DMS 273 treated with DMSO at 0.1 percent for 48 hours (cell line): ENCODE measurements around the gene DNAH11.
A peak's percentile ranks its signal among the peaks of the same experiment; 100 is the strongest.
"Not testable (repeated sequence)": the region's sequence is repeated elsewhere in the genome, so short reads cannot be mapped to it uniquely, and the experiment has no call there.

Source experiments
- DNase-seq: peaks from one replicate; lab custom pipeline; 2025; lab: John Stamatoyannopoulos, UW

Gene DNAH11

GRCh38 chr7:21926448-21926847 is 383.6 kb downstream of the DNAH11 start:
- no peak for DNase-seq

GRCh38 chr7:21927693-21928092 is 384.9 kb downstream of the DNAH11 start:
- no peak for DNase-seq

- DNase-seq: not testable (repeated sequence)
Observed at GRCh38 chr7:21933293-21933692, 390.5 kb downstream of the DNAH11 start.

- no peak for DNase-seq
Observed at GRCh38 chr7:21934808-21935207, 392.0 kb downstream of the DNAH11 start.

GRCh38 chr7:21938463-21938862 is 395.6 kb downstream of the DNAH11 start:
- DNase-seq: no peak

- no peak for DNase-seq
Observed at GRCh38 chr7:21939136-21939857, 396.5 kb downstream of the DNAH11 start.

GRCh38 chr7:21939858-21940372 is 397.1 kb downstream of the DNAH11 start:
- DNase-seq: no peak

- no peak for DNase-seq
Observed at GRCh38 chr7:21941611-21942141, 398.8 kb downstream of the DNAH11 start.

- DNase-seq: no peak
Observed at GRCh38 chr7:21942955-21943354, 400.1 kb downstream of the DNAH11 start.

GRCh38 chr7:21943436-21943835 is 400.6 kb downstream of the DNAH11 start:
- no peak for DNase-seq

- DNase-seq: peak; percentile 67
Observed at GRCh38 chr7:21944616-21945453, 402.0 kb downstream of the DNAH11 start.

- DNase-seq: peak; percentile 83
Observed at GRCh38 chr7:21945454-21946221, 402.8 kb downstream of the DNAH11 start, which contains the start of gene CDCA7L. TSS of gene CDCA7L (minus strand) at chr7:21945899. CDS start at chr7:21945804, 95 bp downstream.

GRCh38 chr7:21946222-21946709 is 403.4 kb downstream of the DNAH11 start:
- DNase-seq: no peak

- DNase-seq: no peak
Observed at GRCh38 chr7:21947056-21947455, 404.2 kb downstream of the DNAH11 start.

- DNase-seq: no peak
Observed at GRCh38 chr7:21947946-21948345, 405.1 kb downstream of the DNAH11 start.

- no peak for DNase-seq
Observed at GRCh38 chr7:21948364-21948763, 405.5 kb downstream of the DNAH11 start.

GRCh38 chr7:21948887-21949540 is 406.2 kb downstream of the DNAH11 start:
- no peak for DNase-seq
